ENCODE results near the gene PROB1. TPM values are rescaled to one million over a fixed set of nuclear protein-coding genes. Genes with fewer than 3 reads are reported as not detected.
"Not testable (repeated sequence)": the region's sequence is repeated elsewhere in the genome, so short reads cannot be mapped to it uniquely, and the experiment has no call there.

The PROB1 gene
- polyA plus RNA-seq, 1 donor = 55.2 TPM

DNA sequence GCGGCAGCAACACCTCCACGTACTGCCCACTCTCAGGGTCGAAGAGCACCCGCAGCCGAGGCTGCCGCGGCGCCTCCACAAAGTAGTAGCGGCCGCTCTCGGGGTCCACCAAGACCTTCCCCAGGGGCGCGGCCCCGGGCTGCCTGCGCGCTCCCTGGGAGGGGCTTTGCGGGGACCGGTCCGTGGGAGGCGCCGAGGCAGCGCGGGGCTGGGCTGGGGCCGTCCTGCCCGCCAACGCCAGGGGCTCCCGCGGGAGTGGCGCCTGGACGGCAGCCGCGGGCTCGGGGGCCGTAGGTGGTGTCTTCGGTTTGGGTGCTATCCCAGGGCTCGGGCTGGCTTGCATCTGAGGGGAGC lies 2.6 kb downstream of the PROB1 start:
- no peak for DNase-seq

DNA sequence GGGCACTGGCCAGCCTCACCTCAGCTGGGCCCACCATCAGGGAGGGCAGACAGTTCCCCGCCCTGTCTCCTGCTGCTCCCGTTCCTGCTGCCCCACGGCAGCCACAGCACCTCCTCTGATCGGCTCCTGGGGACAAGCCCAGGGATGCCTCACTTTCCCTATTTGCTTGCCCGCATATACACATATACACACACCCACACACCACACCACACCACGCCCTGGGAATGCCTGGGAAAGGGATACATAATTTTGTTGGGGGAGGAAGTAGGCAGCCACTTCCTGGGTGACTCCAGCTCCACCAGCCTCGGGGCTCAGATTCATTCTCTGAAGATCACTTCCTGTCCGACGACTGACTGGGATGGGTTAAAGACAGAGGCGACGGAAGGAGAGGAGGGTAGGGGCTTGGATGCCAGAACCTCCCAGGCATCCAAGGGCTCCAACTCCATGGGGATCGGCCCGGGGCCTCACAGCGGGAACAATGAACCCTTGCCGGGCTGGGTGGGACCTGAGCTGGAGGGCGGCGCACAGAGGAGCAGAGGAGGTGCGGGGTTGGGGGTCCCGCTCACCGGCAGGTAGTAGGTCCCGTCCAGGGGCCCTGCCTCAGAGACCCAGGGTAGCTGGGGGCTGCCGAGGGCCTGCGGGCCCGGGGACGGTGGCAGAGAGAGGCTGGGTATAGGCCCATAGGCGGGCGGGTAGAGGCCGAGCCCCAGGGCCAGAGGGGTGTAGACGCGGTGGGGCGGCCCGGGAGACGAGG lies 3.2 kb downstream of the PROB1 start:
- DNase-seq = no peak

GRCh38 chr5:139390639-139391569 lies 4.0 kb downstream of the PROB1 start:
- DNase-seq = no peak

DNA sequence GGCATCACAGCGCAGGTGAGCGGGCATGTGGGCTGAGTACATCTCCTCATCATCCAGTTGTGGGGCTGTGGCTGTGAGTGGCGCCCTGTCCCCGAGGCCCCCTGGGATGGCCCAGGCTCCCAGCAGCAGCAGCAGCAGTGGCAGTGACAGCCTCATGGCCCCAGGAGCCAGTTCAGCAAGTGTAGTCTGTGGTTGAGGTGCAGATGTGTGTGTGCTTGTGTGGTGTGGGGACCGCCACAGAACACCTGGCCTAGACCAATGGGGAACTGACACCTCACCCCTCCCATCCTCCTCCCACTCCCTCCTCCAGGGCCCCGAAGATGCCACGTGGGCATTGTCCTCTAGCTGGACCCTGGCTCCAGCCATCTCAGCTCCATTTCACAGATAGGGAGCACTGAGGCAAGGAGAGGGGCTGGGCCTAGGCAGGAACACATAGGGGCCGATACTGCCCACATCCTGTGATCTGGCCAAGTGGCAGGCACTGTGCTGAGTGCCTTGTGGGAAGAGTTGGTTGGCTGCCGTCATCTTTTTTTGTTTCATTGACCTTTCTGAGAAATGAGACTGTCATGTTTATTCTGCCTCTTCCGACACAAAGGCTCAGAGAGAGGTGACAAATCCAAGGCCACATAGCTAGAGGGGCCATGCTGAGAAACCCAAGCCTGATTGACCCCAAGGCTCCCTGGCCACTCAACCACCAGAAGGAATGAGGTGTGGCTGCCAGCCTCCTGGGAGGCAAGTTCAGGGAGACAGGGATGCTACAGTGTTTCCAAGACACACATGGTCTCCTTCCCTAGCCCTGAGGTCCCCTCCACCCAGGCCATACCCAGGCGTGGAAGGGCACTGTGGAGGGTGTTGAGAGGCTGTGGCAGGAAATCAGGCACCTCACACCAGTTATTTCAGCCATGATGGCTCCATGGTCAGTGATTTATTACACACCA lies 4.9 kb downstream of the PROB1 start, which contains the start of gene MZB1:
MZB1 (minus strand) TSS at position 213 of the 938 bp plus-strand sequence; CDS start at position 156, 57 bp downstream.
- DNase-seq = no peak

- no peak for DNase-seq
These were observed 6.6 kb downstream of the PROB1 start for GRCh38 chr5:139388198-139388821.

DNA sequence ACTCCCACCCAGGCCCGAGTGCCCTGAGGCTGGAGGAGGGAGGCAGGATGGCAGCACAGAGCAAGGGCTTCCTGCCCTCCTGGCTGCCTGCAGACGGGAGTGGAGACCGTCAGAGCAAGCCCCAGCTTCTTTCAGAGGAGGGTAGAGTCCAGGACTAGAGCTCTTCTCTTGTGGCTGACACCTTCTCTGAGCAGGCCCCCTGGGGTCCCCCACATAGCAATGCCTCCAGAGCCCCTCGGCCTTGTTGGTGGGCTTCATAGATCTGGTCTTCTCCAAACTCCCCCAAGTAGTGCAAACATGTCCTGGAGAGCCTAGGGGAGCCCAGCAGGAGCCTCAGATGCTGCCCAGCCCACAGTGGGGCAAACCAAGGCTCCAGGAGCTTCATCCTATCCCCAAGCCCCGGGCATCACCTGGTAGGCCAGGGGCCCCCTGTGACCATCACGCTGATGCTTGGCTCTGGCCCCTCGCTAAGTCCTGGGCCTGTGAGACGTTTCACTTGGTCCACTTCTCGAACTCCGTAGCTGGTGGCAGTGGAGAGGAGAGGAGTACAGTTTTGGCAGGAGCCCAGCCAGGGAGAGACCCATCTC lies 7.2 kb downstream of the PROB1 start:
- DNase-seq = no peak

DNA sequence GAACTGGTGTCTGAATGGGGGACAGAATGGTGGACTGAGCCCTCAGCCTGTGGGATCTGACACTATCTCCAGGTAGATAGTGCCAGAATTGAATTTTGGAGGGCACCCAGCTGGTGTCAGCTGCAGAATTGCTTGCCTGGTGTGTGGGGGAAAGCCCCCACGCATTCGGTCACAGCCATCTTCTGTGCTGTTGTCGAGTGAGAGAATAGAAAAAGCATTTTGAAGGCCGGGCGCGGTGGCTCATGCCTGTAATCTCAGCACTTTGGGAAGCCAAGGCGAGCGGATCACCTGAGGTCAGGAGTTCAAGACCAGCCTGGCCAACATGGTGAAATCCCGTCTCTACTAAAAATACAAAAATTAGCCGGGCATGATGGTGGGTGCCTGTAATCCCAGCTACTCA lies 7.9 kb downstream of the PROB1 start:
- not testable (repeated sequence) for DNase-seq

- DNase-seq = no peak
These were observed 8.9 kb downstream of the PROB1 start for GRCh38 chr5:139386050-139386438.

GRCh38 chr5:139385061-139386049 lies 9.5 kb downstream of the PROB1 start:
- DNase-seq = no peak

DNA sequence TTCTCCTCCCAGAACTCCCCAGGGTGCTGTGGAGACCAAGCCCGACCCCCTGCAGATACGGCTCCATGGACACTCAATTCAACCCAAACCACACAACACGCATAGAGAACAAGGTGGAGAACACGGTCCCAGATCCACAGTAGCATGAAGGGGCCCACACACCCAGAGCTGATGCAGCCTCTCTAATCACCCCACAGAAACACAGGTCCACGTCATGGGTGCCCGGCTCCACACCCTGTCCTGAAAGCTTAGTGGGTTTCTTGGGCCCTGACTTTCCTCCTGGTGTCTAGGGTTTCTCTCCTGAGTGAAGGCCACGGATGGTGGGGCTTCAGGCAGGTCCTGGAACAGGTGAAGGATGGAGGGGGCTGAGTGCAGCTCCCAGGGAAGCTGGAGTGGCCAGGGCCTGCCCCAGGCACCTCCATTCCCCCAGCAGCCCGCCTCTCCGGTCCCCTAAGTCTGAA lies 10.3 kb downstream of the PROB1 start:
- DNase-seq = no peak

DNA sequence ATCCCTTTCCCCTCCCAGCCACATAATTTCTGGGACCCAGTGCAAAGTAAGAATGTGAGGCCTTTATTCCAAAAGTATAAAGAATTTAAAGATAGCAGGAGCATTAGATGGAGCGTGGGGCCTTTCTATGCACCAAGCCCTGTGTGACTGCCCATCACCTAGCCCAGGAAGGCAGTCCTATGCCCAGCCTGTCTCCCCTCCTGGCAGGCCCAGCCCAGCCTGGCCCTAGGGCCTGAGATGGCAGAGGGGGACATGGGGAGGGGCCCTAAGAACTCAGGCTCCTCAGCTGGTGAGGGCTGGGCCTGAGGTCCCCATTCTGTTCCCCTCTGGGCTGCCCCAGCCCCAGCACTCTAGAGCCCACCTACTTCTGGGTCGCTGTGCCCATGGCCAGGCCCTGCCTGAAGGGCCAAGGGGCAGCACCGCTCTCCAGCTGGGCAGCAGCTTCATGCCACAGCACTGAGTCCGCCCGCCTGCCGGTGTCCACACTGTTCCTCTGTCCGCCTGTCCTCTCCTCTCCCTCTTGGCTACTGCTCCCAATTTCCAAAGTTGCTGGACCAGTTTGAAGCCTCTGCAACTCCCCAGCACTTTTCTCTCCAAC lies 10.8 kb downstream of the PROB1 start:
- no peak for DNase-seq

- no peak for DNase-seq
These were observed 11.5 kb downstream of the PROB1 start, which contains the start of gene SLC23A1 for GRCh38 chr5:139383275-139383992. Gene SLC23A1 (minus strand): TSS chr5:139383297. CDS start chr5:139383253, 44 bp downstream.

- no peak for DNase-seq
These were observed 12.1 kb downstream of the PROB1 start for GRCh38 chr5:139382807-139383206.

DNA sequence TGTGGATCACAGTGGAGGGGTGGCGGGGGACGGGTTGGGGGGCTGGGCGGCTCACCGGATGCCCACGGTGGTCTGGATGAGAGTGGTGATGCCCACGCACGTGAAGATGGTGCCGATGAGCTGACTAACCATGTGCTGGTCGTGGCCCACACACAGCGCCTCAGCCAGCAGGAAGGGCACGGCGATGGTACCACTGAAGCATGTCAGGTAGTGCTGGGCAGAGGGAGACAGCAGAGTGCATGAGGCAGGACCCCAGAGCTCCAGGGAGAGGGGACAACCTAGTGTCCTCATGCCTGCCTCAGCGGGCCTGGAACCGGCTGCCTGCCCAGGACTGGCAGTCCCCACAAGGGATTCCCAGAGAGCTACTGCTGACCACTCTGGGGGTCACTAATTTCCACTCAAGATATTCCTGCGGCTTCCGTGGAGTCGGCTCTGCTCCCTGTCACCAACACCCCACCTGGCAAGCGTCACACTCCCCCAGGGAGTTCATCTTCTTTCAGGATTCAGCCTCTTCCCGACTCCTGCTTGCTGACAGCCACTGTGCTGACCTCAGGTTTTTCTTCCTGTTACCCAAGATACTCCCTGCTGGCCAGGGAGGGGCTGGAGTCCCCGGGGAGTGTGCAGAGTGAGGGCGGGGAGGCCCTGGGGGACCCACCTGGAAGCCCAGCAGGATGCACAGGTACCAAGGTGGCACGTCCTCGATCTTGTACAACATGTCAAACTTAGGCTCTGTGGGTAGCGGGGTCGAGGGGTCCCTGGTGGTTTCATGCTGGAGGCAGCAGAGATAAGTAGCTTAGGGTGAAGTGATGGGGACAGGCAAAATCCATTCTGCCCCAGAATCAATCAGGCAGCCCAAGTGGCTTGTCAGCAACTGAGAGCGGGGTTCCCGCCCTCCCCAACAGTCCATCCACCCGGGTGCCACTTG lies 12.8 kb downstream of the PROB1 start:
- DNase-seq = no peak

GRCh38 chr5:139379626-139380449 lies 15.1 kb downstream of the PROB1 start:
- no peak for DNase-seq

DNA sequence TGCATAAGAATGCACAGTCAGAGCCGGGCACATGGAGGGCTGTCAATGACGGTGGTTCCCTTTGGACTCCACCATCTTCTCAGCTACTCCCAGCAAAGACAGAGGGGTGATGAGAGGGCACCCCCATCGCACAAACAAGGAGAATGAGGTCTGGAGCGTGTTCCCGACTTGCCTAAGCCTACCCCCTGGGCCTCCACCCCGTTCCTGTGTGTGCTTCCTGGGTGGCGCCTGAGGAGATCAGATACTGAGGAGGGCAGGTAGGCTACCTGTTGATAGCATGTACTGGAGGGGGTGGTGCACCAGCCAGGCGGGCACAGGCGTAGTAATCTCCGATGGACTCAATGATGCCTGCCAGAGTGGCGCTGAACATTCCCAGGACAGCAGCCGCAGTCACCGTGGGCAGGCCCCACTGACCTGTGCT lies 16.0 kb downstream of the PROB1 start:
- no peak for DNase-seq

Data from hindlimb muscle (tissue), 1 donor.